Subcutaneous abdominal adipose tissue (tissue), 5 donors: ENCODE results near the gene IFNLR1.

Experiments
- H3K27ac ChIP-seq: one replicate; pipeline ENCODE4 v1.7.0; 2013; ENCODE audit warnings: low read depth, mild to moderate bottlenecking, inconsistent platforms, low read length, moderate library complexity
- H3K27me3 ChIP-seq, 5 donors: one replicate each; pipeline ENCODE4 v1.7.0; 2013; ENCODE audit warnings: low read length in 5 of 5, inconsistent platforms in 1 of 5; ENCODE audit not compliant: control insufficient read depth in 5 of 5, insufficient read depth in 4 of 5
- H3K36me3 ChIP-seq, 5 donors: one replicate each; pipeline ENCODE4 v1.7.0; 2013; ENCODE audit warnings: low read length in 5 of 5; ENCODE audit not compliant: control insufficient read depth in 5 of 5, insufficient read depth in 5 of 5
- H3K4me1 ChIP-seq, 5 donors: one replicate each; pipeline ENCODE4 v1.7.0; 2013; ENCODE audit warnings: low read length in 5 of 5, mild to moderate bottlenecking in 3 of 5, moderate library complexity in 1 of 5; ENCODE audit not compliant: control insufficient read depth in 5 of 5, insufficient read depth in 5 of 5
- H3K4me3 ChIP-seq, 5 donors: one replicate each; pipeline ENCODE4 v1.7.0; 2013; ENCODE audit warnings: low read length in 5 of 5, low read depth in 1 of 5
- H3K9ac ChIP-seq, 5 donors: one replicate each; pipeline ENCODE4 v1.7.0; 2013; ENCODE audit warnings: low read length in 5 of 5, mild to moderate bottlenecking in 4 of 5, moderate library complexity in 3 of 5
- H3K9me3 ChIP-seq, 5 donors: one replicate each; pipeline ENCODE4 v1.7.0; 2013; ENCODE audit warnings: low read length in 5 of 5; ENCODE audit not compliant: control insufficient read depth in 5 of 5
- donor health status: healthy.
- donor health status: healthy.
- donor health status: healthy.
- donor health status: healthy.
- donor health status: healthy.

Gene IFNLR1

GRCh38 chr1:24130385-24130784 lies 56.7 kb downstream of the IFNLR1 start:
- Histone ChIP-seq H3K27ac (no peak overlapping the region), H3K4me1 (peaks cover 0 to 5% (median 3%) of the 10 kb centered on the region in 5 donors)

GRCh38 chr1:24127801-24128363 lies 59.2 kb downstream of the IFNLR1 start:
- Histone ChIP-seq H3K4me3 (no peak overlapping the region), H3K4me1 (peaks cover 0 to 5% (median 3%) of the 10 kb centered on the region in 5 donors), H3K27me3 (no peaks in the 10 kb centered on the region), H3K36me3 (no peaks in the 10 kb centered on the region), H3K27ac (no peak overlapping the region), H3K9ac (no peak overlapping the region), H3K9me3 (peaks cover 3 to 14% (median 8%) of the 10 kb centered on the region in 5 donors)

More at GRCh38 chr1:24130385-24130784, 56.7 kb downstream of the IFNLR1 start:
- Histone ChIP-seq H3K4me3 (no peak overlapping the region), H3K9ac (no peak overlapping the region), H3K27me3 (no peaks in the 10 kb centered on the region), H3K9me3 (peaks cover 3 to 14% (median 8%) of the 10 kb centered on the region in 5 donors), H3K36me3 (no peaks in the 10 kb centered on the region)

GRCh38 chr1:24127134-24127800 lies 59.8 kb downstream of the IFNLR1 start:
- no peaks in the 10 kb centered on the region for H3K27me3 ChIP-seq
- H3K4me3 ChIP-seq: no peak overlapping the region
- peaks cover 3 to 14% (median 8%) of the 10 kb centered on the region in 5 donors for H3K9me3 ChIP-seq
- no peaks in the 10 kb centered on the region for H3K36me3 ChIP-seq
- H3K4me1 ChIP-seq: peaks cover 0 to 5% (median 3%) of the 10 kb centered on the region in 5 donors
- no peak overlapping the region for H3K9ac ChIP-seq
- H3K27ac ChIP-seq: no peak overlapping the region

GRCh38 chr1:24126672-24127023 lies 60.4 kb downstream of the IFNLR1 start:
- H3K36me3 ChIP-seq: no peaks in the 10 kb centered on the region
- no peaks in the 10 kb centered on the region for H3K27me3 ChIP-seq
- peaks cover 3 to 14% (median 8%) of the 10 kb centered on the region in 5 donors for H3K9me3 ChIP-seq
- peaks cover 0 to 5% (median 3%) of the 10 kb centered on the region in 5 donors for H3K4me1 ChIP-seq
- no peak overlapping the region for H3K27ac ChIP-seq
- no peak overlapping the region for H3K4me3 ChIP-seq
- H3K9ac ChIP-seq: no peak overlapping the region

GRCh38 chr1:24126018-24126671 lies 60.9 kb downstream of the IFNLR1 start:
- H3K36me3 ChIP-seq: no peaks in the 10 kb centered on the region
- H3K27me3 ChIP-seq: no peaks in the 10 kb centered on the region
- peak overlapping the region in 1 of 5 donors; percentile 24 for H3K9ac ChIP-seq
- H3K27ac ChIP-seq: no peak overlapping the region
- no peak overlapping the region for H3K4me3 ChIP-seq
- peaks cover 0 to 5% (median 3%) of the 10 kb centered on the region in 5 donors for H3K4me1 ChIP-seq
- peaks cover 3 to 14% (median 8%) of the 10 kb centered on the region in 5 donors for H3K9me3 ChIP-seq

GRCh38 chr1:24125456-24125855 lies 61.6 kb downstream of the IFNLR1 start:
- H3K9me3 ChIP-seq: peaks cover 3 to 8% (median 6%) of the 10 kb centered on the region in 5 donors
- H3K4me1 ChIP-seq: peaks cover 0 to 11% (median 10%) of the 10 kb centered on the region in 5 donors
- no peak overlapping the region for H3K9ac ChIP-seq
- H3K36me3 ChIP-seq: no peaks in the 10 kb centered on the region
- H3K27me3 ChIP-seq: no peaks in the 10 kb centered on the region
- H3K27ac ChIP-seq: no peak overlapping the region
- H3K4me3 ChIP-seq: no peak overlapping the region

- Histone ChIP-seq H3K4me3 (no peak overlapping the region), H3K27me3 (no peaks in the 10 kb centered on the region), H3K9me3 (peaks cover 0 to 4% (median 1%) of the 10 kb centered on the region in 5 donors), H3K4me1 (peaks cover 4 to 16% (median 15%) of the 10 kb centered on the region in 5 donors), H3K36me3 (no peaks in the 10 kb centered on the region), H3K27ac (no peak overlapping the region), H3K9ac (no peak overlapping the region)
Observed at GRCh38 chr1:24124980-24125379, 62.1 kb downstream of the IFNLR1 start.

- no peaks in the 10 kb centered on the region for H3K9me3 ChIP-seq
- H3K27me3 ChIP-seq: no peaks in the 10 kb centered on the region
- peaks cover 7 to 23% (median 20%) of the 10 kb centered on the region in 5 donors for H3K4me1 ChIP-seq
- no peak overlapping the region for H3K27ac ChIP-seq
- no peak overlapping the region for H3K9ac ChIP-seq
- no peaks in the 10 kb centered on the region for H3K36me3 ChIP-seq
- H3K4me3 ChIP-seq: no peak overlapping the region
Observed at GRCh38 chr1:24123611-24124010, 63.5 kb downstream of the IFNLR1 start.

- Histone ChIP-seq H3K27ac (no peak overlapping the region), H3K9me3 (no peaks in the 10 kb centered on the region), H3K4me1 (peaks cover 7 to 23% (median 20%) of the 10 kb centered on the region in 5 donors), H3K4me3 (no peak overlapping the region), H3K36me3 (no peaks in the 10 kb centered on the region), H3K9ac (no peak overlapping the region), H3K27me3 (peaks cover 0 to under 1% (median 0%) of the 10 kb centered on the region in 5 donors)
Observed at GRCh38 chr1:24122776-24123175, 64.3 kb downstream of the IFNLR1 start.

- Histone ChIP-seq H3K4me1 (peaks cover 7 to 23% (median 20%) of the 10 kb centered on the region in 5 donors), H3K4me3 (no peak overlapping the region), H3K27ac (no peak overlapping the region), H3K9me3 (no peaks in the 10 kb centered on the region), H3K9ac (no peak overlapping the region), H3K36me3 (no peaks in the 10 kb centered on the region), H3K27me3 (peaks cover 0 to 4% (median 1%) of the 10 kb centered on the region in 5 donors)
Observed at GRCh38 chr1:24121406-24121805, 65.7 kb downstream of the IFNLR1 start.
